Measurements from ENCODE around the gene LSAMP.

LSAMP gene

GRCh38 chr3:115836944-115837343 lies 608.3 kb downstream of the LSAMP start:
- DNase-seq (ENCODE audit: low spot score) = no peak

DNA sequence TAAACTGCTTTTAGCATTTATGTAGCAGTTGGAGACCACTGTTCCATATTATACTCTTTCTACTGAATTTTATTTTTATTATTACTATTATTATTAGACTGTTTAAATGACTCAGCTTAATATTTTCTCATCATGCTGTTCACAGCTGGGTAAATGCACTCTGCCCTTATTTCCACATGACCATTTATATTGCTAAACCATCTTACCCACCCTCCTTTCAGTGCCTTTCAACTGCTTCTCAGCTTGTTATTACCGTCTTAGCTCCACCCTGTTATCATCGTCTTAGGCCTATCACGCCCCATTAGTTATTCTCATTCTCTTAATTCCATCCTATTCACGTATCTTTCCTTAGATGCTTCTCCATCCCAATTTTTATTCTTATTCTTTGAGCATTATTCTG lies 609.3 kb downstream of the LSAMP start:
- no peak for DNase-seq (ENCODE audit: low spot score)

DNA sequence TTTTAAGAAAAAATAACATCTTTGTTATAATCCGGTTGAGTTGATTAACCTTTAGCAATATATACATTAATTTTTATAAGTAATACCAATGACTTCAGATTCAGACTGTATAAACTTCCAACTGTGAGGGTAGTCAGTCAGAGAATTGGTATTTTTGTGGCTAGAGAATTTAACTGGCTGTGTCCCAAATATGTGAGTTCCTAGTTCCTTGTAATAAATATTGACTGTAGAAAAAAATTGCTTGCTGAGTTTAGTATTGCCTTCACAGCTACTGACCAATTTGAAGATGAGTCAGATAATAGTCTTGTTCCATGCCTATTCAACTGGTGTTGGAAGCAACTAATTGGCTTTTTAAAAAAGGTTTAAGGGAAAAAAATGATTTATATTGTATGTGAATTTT lies 611.2 kb downstream of the LSAMP start:
- DNase-seq (ENCODE audit: low spot score) = no peak

DNA sequence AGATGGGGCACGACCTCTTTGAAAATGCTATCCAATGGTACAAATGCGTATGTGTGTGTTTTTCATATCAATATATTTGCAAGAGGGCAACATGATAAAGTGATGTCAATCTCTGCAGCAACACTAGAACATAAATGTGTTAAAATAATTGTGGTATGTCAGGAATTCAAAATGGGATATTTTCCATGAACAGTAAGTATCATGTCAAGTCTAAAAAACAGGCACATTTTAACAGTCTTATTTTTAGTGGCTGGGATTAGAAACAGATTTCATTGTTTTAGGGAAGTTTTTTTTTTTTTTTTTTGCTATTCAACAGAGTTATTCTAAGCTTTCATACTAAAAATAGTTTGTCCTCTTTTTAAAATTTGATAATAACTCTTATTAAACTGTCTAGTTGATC lies 612.2 kb downstream of the LSAMP start:
- DNase-seq (ENCODE audit: low spot score) = no peak

DNA sequence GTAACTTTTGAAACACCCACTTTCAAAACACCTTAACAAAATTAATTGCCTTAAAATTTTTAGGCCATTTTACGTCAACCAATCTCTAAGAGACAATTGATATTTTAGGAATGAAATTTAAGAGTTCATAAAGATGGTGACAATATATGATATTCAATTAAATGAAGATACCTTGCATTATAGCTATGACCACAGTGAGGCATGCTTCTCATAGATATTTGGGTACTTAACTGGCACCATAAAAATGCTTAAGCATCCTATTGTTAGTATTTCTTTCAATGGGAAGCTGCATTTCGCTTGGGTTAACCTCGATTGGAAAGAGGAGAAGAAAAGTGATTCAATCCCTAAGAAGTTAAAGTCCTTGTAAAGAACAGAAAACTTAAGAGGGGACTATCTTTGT lies 613.0 kb downstream of the LSAMP start:
- no peak for DNase-seq (ENCODE audit: low spot score)

DNA sequence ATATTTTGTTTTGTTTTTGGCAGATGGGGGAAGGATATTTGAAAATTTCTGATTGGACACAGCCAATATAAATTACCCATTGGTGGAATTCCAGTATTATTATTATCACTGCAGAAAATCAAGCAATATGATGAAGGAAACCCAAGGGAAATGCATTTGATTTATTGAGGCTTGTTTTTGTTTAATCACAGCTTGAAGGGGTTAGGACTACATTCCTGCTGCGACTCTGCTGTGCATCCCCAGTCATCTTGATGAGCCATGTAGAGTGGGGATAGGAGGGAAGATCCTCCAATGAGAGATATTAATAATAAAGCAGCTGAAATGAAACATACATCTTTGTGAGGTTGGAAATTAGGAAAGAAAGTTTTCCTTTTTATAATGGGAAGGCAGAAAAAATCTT lies 613.4 kb downstream of the LSAMP start:
- no peak for DNase-seq (ENCODE audit: low spot score)

DNA sequence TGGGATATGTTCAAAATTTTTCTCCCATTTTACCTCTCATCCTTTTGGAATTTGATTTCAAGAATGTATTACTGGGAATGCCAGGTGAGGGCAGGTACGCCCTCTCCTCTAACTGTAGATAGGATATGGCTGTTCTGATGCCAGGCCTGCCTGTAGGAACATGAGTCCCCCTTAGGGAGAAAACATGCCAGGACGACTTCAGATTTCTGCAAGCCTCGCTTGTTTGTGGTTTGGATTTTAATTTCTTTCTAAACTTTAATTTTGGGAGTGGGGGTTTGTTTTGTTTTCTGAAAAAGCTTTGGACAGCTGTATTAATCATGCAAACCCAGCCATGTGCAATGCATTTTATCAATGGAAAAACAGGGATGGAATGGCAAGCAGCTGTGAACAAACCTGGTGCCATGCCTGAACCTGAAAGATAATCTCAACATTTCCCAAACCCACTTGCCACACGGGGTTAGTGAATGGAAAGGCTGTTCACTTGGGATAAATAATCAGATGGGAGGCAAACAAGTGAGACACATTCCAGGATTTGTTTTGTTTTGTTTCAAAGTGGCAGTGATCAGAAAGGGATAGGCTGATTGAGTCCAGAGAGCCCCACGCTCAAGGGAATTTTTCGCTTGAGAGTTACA lies 614.4 kb downstream of the LSAMP start:
- DNase-seq (ENCODE audit: low spot score) = no peak

DNA sequence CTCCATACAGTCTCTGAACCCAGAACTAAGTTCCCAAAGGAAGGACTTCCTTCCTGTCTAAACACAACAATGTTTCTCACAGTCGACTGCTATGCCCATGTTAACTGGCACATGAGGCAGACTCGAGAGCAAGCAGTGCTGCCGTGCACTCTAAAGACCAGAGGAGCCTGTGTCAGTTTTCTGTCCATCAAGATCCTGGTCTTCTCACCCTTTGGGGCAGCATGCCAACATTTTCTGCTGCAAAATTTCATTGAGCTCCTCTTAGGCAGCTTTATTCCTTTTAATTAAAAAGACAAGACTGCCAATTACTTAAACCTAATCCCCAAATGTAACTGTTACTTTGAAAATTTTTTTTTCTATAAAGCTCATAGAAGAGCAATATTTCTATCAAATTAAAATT lies 616.9 kb downstream of the LSAMP start:
- DNase-seq (ENCODE audit: low spot score) = no peak

- no peak for DNase-seq (ENCODE audit: low spot score)
These were observed 617.8 kb downstream of the LSAMP start for GRCh38 chr3:115827495-115827894.

- DNase-seq (ENCODE audit: low spot score) = no peak
These were observed 620.2 kb downstream of the LSAMP start for GRCh38 chr3:115825046-115825445.

GRCh38 chr3:115823083-115823482 lies 622.2 kb downstream of the LSAMP start:
- DNase-seq (ENCODE audit: low spot score) = no peak

GRCh38 chr3:115822579-115822978 lies 622.7 kb downstream of the LSAMP start:
- DNase-seq (ENCODE audit: low spot score) = no peak

DNA sequence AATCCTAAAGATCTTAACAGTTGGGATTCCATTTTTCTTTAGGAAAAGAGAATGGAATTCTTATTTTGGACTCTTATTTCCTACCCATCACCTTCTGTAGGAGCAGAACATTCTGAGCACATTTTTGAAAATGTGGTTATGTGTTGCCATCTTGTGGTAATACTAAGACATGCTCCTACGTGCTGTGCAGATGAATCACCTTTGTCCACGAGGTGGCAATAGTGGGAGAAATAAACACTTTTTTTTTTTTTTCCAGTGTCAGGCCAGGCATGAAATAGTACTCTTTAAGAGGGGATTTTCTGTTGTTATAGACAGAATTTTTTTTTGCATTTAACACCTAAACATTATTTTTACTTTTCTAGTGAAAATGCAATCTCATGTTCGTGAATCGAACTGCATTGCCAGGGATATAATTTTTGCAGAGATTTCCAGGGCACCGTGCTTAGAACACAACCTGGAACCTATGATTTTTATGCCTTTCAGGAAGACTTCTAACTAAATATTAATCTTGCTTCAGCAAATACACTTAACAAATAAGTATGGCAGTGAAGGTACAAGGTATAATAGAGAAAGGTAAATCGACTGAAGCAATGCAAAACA lies 625.4 kb downstream of the LSAMP start:
- DNase-seq (ENCODE audit: low spot score) = peak; percentile 92

GRCh38 chr3:115814778-115815380 lies 630.4 kb downstream of the LSAMP start:
- DNase-seq (ENCODE audit: low spot score) = peak; percentile 82

DNA sequence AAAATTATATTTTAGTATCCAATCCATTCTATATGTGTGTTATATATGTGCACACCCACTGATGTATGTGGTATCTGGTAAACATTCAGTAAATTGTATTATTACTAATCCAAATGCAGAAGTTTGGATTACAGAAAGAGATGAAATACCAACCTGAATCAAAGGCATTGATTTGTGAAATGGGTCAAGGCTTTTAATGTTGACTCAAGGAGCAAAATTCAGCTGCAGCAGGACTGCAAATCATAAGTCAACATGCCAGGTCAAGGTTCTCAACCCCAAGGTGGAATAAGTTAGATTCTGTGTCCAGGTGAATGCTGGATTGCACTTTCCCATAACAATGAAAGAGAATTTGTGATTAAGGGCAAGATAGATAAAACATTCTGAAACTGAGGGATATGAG lies 631.3 kb downstream of the LSAMP start:
- no peak for DNase-seq (ENCODE audit: low spot score)

- no peak for DNase-seq (ENCODE audit: low spot score)
These were observed 636.5 kb downstream of the LSAMP start for GRCh38 chr3:115808816-115809215.

- no peak for DNase-seq (ENCODE audit: low spot score)
These were observed 637.0 kb downstream of the LSAMP start for GRCh38 chr3:115808244-115808643.

DNA sequence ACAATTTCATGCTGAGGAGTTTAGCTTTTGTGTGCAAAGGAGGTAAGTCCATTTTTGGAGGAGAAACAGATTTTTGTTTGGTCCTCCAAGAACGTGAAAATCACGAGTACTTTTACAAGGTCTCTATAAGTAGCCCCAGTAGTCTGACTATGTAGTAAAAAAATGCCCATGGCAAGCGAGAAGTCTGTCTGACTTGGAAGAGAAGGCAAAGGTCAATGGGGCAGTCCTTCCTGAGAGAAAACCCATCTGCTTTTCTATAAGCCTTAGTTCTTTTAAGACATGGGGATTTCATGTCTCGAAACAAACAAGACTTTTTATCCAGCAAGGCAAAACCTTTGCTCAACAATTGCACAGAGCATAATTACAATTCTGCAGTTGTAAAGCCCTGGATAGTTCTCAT lies 638.8 kb downstream of the LSAMP start:
- no peak for DNase-seq (ENCODE audit: low spot score)

GRCh38 chr3:115805520-115805919 lies 639.8 kb downstream of the LSAMP start:
- no peak for DNase-seq (ENCODE audit: low spot score)

DNA sequence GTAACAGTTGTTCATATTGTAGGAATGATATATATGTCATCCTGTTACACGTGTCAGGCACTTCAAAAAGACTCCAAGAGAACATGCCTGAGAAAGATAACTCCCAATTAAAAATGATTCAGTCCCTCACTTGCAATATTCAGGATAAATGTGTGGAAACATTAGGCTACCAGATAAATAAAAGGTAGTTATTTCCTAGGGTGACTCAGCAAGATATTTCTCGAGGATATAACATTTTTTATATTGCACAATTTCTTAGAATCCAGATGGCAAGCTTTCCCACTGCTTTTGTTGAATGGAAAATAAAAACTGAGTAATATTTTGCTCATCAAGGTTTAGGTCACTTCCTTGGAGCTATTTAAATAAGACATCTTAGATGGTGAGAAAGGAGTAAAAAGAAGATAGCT lies 640.6 kb downstream of the LSAMP start:
- no peak for DNase-seq (ENCODE audit: low spot score)

DNA sequence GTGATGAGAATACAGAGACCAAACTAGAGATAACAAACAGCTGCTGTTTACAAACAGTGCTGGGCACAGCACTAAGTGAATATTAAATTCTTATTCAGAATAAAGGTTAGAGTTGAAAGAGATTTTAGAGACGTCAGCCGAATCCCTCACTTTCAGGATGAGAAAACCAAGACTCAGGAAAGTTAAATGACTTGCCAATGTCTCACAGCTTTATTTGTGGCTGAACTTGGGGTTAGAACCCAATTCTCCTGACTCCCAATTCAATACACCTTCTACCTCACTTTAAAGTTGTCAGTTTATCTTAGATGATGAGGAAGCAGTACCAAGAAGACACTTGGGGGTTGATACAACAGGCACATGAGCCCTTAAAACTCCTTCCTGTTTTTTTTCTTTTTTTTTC lies 641.1 kb downstream of the LSAMP start:
- no peak for DNase-seq (ENCODE audit: low spot score)

DNA sequence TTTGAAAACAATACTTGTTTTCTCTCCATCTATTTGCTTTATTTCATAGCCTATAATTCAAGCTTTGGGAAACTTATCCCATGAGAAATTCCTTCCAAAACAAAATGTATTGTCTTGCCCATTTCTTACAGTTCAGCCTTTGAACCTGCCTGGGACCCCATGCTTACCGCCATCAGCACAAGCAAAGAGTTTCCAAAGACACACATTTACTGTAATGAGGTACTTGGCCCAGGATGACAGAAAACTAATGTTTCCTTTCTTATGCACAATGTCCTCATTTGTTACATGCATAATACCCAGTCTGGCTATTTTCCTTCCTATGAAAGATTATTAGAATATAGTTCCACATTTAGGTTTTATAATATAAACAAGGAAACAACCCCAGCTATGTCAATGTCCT lies 641.6 kb downstream of the LSAMP start:
- DNase-seq (ENCODE audit: low spot score) = no peak

- no peak for DNase-seq (ENCODE audit: low spot score)
These were observed 644.7 kb downstream of the LSAMP start for GRCh38 chr3:115800489-115801075.
